Stimulated activated CD4-positive, alpha-beta T cell treated with anti-CD3 and anti-CD28 coated beads, Interleukin-1b, Interleukin-23, amount 100 ng/mL, for 24 hours (primary cell): ENCODE data around the gene KLF1.
"Not testable (repeated sequence)": the region's sequence is repeated elsewhere in the genome, so short reads cannot be mapped to it uniquely, and the experiment has no call there.

Experiments
- DNase-seq, 4 experiments: peaks; one replicate each; pipeline ENCODE4 v3.0.0-alpha.2; 2020; ENCODE audit warnings: low read depth in 4 of 4, low spot score in 1 of 4

Gene KLF1

GRCh38 chr19:12886969-12887747 is at the start of gene KLF1:
KLF1 (minus strand) TSS chr19:12887201; CDS start chr19:12887140, 61 bp downstream.
- DNase-seq = no peak

- no peak for DNase-seq
Observed at GRCh38 chr19:12936582-12936981, 49.6 kb upstream of the KLF1 start.

- no peak for DNase-seq
Observed at GRCh38 chr19:12935071-12935470, 48.1 kb upstream of the KLF1 start.

DNA sequence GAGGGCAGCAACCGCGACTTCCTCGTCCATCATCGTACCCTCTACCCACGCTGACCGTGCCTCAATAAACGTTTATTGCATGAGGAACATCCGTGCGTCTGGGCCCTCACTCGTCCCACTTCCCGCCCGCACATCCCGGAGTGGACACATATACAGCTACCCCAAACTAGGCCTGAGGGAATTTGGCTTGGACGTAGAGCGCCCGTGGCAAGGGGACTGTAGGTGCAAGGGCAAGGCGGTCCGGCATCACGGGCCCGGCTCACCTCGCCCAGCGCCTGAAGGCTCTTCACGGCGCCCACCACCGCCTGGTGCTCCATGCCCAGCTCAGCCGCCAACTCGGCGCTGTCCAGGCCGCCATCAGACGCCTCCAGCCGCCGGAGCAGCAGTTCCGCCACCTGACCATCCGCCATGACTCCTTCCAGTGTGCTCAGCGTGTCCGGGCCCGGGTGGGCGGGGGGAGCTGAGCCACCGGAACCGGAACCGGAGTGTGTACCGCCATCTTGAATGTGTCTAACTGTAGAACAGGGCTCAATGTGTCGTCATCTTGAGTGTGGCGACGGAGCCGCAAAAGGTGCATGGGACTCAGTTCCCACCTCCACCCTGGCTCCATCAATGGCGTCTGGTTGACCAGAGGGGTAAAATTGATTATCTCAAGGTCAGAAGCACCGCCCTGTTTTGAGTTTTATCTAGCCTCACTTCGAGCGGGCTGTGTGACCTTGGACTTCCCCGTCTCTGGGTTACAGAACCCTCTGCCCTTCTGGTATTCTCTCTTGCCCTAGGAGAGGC is 46.5 kb upstream of the KLF1 start, which contains the start of gene FARSA:
FARSA (minus strand) TSS at position 425 of the 786 bp plus-strand sequence; CDS start at position 410, 15 bp downstream.
- DNase-seq = peak; percentile 72 to 84 (median 82)

GRCh38 chr19:12932392-12933286 is 45.6 kb upstream of the KLF1 start:
- no peak for DNase-seq

DNA sequence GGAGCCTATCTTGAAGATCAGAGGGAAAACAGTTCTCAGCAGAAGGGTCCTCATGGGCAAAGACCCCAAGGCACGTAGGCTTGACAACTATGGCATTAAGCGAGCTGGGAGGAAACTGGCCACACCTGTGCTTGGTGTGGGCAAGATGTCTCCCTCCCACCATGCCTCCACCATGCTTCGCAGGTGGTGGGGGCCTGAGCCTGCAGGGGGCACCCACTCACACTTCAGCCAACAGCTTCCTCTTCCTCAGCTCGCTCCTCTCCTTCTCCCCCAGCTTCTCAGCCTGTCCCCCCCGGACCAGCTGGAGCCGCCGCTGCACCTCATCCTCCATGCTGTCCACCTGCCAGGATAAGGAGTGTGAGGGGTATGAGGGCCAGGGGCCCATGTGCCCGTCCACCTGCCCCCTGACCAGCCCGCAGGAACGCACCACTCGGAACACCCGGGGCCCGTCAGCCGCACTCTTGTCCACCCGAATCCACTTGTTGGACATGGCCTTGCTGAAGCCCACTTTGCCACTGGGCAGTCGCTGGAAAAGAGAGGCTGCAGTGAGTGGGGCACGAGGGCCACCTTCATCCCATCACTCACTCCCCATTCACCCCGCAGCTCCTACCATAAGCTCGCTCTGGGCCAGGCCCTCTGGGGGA is 43.1 kb upstream of the KLF1 start:
- no peak for DNase-seq

DNA sequence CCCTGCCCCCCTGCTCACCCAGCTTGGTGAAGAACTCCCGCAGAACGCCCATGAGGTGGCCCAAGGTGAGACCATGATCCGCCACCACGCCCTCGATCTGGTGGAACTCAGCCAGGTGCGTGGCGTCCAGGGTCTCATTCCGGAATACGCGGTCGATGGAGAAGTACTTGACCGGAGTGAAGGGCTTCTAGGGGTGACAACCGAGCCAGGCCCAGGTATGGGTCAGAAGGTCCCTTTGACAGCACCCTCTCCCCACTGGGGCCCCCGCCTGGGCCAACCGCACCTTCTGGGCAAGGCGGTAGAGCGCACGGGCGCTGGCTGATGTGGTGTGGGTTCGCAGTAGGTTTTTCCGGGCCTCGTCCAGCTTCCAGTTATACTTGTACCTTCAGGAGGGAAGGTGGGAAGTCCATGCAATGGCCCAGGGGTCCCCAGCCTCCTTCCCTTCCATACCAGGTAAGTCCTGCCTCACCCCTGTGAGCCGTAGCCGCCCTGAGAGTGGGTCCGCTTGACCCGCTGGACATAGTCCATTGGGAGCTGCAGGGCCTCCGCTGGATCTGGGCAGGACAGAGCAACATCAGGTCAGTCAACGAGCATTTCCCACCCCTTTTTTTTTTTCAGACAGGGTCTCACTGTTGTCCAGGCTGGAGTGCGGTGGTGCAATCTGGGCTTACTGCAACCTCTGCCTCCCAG is 37.8 kb upstream of the KLF1 start:
- no peak for DNase-seq

DNA sequence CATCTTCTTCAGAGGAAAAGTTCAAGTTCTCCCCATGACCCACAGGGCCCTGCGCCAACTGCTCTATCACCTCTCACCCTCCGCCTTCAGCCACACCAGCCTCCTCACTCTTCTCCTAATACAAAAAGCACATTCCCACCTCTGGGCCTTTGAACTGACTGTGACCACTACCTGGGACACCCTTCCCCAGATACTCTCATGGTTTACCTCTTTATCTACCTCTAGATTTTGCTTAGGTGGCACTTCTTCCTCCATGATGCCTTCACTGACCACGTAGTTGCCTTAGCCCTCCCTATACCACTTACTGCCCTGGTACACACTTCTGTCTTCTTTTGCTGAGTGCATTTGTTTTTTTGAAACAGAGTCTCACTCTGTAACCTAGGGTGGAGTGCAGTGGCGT is 36.0 kb upstream of the KLF1 start:
- no peak for DNase-seq

DNA sequence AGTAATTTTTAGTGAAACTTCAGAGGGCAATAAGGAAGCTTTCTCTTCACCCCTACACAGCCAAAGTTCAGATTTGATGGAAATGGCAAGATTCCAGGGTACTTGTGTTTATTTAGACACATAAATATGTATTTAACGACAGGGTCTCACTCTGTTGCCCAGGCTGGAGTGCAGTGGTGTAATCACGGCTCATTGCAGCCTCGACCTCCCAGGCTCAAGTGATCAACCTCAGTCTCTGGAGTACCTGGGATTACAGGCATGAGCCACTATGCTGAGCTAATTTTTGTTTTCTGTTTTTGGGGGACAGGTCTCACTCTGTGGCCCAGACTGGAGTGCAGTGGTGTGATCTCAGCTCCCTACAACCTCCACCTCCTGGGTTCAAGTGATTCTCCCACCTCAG is 34.0 kb upstream of the KLF1 start:
- DNase-seq = no peak

- DNase-seq = no peak
Observed at GRCh38 chr19:12918253-12918652, 31.3 kb upstream of the KLF1 start.

DNA sequence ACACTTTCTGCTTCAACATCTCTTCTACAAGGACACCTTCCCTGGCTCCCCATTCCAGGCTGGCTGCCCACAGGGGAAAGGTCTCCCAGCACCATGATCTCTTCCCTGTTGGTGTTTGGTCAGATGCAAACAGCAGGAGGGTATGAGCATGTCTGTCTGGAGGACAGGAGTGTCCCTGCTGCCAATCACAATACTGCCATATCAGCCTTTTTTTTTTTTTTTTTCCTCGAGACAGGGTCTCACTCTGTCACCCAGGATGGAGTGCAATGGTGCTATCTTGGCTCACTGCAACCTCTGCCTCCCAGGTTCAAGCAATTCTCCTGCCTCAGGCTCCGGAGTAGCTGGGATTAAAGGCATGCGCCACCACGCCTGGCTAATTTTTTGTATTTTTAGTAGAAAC is 28.9 kb upstream of the KLF1 start:
- DNase-seq = not testable (repeated sequence)

DNA sequence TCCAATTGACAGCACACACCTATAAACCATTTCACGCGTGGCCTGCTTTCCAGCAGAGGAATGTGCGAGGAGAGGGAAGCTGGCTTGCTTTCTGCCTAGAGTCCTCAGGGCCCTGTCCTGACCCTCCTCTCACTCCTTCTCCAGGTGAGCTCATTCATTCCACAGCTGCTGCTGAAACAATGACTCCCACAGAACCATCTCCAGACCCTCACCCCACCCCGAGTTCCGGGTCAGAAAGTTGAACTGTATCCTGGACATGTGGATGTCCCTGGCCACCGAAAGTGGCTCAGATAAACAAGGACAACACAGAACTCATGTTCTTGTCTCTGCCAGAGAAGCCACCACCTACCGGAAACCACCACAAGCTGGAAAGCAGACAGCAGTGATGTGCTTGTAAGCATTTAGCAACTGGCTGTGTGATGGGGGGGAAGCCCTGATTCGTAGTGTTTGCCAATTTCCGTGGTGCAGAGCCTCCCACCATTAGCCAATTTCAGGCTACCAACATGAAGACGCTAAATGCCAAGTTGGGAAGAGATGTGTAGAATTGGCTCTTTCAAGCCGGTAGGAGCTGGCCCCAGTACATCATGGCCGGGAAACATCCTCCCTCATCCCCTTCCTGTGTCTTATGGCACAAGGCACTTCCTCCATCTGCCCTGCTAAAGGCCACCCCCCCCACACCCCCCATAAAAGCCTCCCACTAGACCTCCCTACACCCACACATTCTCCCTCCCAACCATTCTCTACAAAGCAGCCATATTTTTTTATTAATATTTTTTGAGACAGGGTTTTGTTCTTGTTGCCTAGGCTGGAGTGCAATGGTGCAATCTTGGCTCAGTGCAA is 27.1 kb upstream of the KLF1 start:
- peak in 1 of 4 experiments; percentile 18 for DNase-seq

GRCh38 chr19:12913011-12913561 is 26.1 kb upstream of the KLF1 start:
- no peak for DNase-seq

DNA sequence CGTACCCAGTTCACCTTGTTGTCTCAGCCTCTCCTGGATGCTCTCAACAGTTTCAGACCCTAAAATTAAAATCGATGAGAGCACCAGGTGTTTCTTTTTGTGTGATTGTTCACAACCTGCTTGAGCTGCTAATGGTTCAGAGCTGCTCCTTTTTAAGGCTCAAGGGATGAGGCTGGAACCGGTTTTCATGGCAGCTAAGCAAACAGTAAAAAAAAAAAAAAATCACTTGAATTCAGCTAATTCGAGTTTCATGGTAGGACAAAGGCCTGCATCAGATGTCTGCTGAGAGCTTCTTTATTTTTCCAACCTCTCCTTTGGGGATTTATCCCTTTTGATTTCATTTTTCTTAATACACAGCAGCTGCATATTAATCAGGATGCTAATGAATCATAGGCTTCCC is 25.6 kb upstream of the KLF1 start:
- DNase-seq = no peak

DNA sequence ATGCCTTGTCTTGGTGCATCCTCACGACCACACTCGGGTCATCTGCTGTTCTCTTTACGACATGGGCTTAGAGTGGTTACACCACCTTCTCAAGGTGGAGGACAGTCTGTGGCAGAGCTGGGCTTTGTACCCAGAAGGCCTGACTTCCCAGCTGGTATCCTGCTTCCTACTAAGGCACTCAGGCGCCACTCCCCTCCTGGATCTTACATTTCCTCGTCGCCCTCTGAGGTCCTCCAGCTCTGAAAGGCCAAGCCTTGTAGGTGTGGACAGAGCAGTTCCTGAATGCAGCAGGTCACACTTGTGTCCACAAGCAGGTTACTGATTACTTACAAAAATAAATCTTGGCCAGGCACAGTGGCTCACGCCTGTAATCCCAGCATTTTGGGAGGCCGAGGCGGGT is 20.2 kb upstream of the KLF1 start:
- DNase-seq = no peak

DNA sequence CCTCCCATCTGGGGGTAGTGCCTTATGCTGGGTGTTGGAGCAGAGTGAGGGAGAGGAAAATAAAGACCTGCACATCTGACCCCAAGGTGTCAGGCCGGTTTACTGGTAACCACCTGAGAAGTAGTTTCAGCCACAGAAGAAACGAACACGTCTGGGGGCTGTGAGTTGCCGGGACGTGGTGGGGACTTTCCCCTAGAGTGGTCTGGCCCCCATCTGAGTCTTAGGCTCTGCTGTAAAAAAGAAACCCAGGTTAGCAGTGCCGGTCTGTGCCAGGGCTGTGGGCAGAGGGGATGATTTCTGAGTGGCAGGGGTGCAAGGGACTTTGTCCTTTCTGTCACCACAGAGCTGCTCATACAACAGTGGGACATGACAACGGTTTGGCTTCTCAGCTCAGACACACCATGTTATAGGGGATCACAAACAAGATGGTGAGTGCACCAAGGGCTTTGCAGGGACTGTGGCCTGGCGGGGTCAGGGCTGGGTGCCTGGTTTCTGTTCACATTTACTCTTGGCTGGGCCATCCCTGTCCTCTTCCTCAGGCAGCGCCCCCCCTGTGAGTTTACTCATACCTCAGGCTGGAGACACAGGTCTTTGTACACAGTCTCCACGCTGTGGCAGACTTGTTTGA is 13.0 kb upstream of the KLF1 start:
- no peak for DNase-seq

GRCh38 chr19:12896460-12896859 is 9.5 kb upstream of the KLF1 start:
- DNase-seq = no peak

GRCh38 chr19:12893582-12893981 is 6.6 kb upstream of the KLF1 start:
- DNase-seq = no peak
